Measurements from ENCODE around the gene FBXL17. TPM values are rescaled to one million over a fixed set of nuclear protein-coding genes. Genes with fewer than 3 reads are reported as not detected.

Gene FBXL17
- 5.1 and 12.6 TPM in 2 replicates for total RNA-seq

DNA sequence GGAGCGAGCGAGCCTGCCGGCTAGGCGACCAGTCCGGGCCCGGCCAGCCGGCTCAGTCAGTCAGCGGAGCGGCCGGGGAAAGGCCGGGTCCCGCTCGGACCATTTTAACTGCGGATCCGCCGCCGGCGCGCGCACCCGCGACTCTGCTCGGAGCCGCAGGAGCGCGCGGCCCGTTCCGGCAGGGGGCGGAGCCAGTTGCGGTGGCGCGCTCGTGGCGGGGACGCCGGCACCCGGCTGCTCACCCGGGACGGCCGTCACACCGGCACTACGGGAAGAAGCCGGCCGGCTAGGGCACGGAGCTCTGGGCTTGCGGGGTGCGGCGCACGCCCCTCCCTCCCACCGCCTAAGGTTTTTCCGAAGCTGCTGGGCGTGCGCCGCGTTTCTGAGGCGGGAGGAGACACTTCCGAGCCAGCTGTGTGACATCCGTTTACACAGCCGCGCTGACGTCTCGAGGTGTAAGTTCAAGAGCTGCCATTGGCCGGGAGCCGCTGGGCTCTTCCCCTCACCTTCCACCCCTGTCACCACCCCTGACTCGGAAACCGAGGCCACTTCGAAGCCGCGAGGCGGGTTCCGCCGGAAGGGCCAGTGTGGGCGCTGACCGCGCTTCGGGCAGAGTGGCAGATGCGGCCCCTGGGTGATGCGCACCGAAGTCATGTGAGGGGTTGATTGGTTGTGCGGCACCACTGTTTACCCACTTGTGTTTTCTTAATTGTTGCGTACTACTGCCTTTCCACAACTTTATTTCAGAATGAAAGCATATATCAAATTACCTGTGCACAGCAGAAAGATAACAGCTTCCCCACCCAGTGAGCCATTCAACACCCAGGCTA lies at the start of gene FBXL17:
Gene FBXL17 (minus strand): TSS at position 145 of the 830 bp plus-strand sequence.

